ENCODE results near the gene LAMC1. TPM values are rescaled to one million over a fixed set of nuclear protein-coding genes. Genes with fewer than 3 reads are reported as not detected.

Gene LAMC1
- total and polyA plus RNA-seq, 12 donors: 12.3 to 110 (median 75.9) TPM

GRCh38 chr1:182990413-182991144, 32.6 kb upstream of the LAMC1 start:
- H3K27ac ChIP-seq: no peak overlapping the region
- WGBS, 4 donors: 76 to 84% (median 80%) methylated on average over 7 of the region's 7 CpGs
- intact Hi-C loops (cut with DNase I): no loop called here
- H3K36me3 ChIP-seq (replicated peaks in 1 of 2): no peaks in the 10 kb centered on the region
- H3K4me1 ChIP-seq (replicated peaks in 1 of 2): no peaks in the 10 kb centered on the region
- H3K9me3 ChIP-seq (replicated peaks in 1 of 3): no peaks in the 10 kb centered on the region
- DNase-seq: peak in 1 of 7 donors; percentile 18
- TF ChIP-seq POLR2A (IDR thresholded peaks at IDR 0.05): no peak
- TF ChIP-seq CTCF (IDR thresholded peaks at IDR 0.05): no peak
- no peaks in the 10 kb centered on the region for H3K27me3 ChIP-seq
- no peak overlapping the region for H3K4me3 ChIP-seq

GRCh38 chr1:182993746-182994145, 29.5 kb upstream of the LAMC1 start:
- Histone ChIP-seq H3K4me1 (replicated peaks in 1 of 2) (no peaks in the 10 kb centered on the region), H3K9me3 (replicated peaks in 1 of 3) (no peaks in the 10 kb centered on the region), H3K4me3 (no peak overlapping the region), H3K27ac (no peak overlapping the region), H3K27me3 (no peaks in the 10 kb centered on the region), H3K36me3 (replicated peaks in 1 of 2) (no peaks in the 10 kb centered on the region)
- no peak for DNase-seq
- TF ChIP-seq POLR2A (IDR thresholded peaks at IDR 0.05) (no peak), CTCF (IDR thresholded peaks at IDR 0.05) (no peak)
- intact Hi-C loops (cut with DNase I): no loop called here

- H3K27ac ChIP-seq: no peak overlapping the region
- TF ChIP-seq CTCF (IDR thresholded peaks at IDR 0.05): no peak
- TF ChIP-seq POLR2A (IDR thresholded peaks at IDR 0.05): no peak
- WGBS, 4 donors: 42 to 58% (median 55%) methylated on average over 4 of the region's 4 CpGs
- no peaks in the 10 kb centered on the region for H3K9me3 ChIP-seq (replicated peaks in 1 of 3)
- H3K27me3 ChIP-seq: no peaks in the 10 kb centered on the region
- DNase-seq: no peak
- no peak overlapping the region for H3K4me3 ChIP-seq
- intact Hi-C loops (cut with DNase I): no loop called here
- H3K4me1 ChIP-seq (replicated peaks in 1 of 2): no peaks in the 10 kb centered on the region
- H3K36me3 ChIP-seq (replicated peaks in 1 of 2): no peaks in the 10 kb centered on the region
Observed at GRCh38 chr1:182995894-182996293, 27.3 kb upstream of the LAMC1 start.

GRCh38 chr1:182996816-182997215, 26.4 kb upstream of the LAMC1 start:
- TF ChIP-seq POLR2A (IDR thresholded peaks at IDR 0.05): no peak
- TF ChIP-seq CTCF (IDR thresholded peaks at IDR 0.05): no peak
- no peaks in the 10 kb centered on the region for H3K27me3 ChIP-seq
- intact Hi-C loops (cut with DNase I): no loop called here
- H3K9me3 ChIP-seq (replicated peaks in 1 of 3): no peaks in the 10 kb centered on the region
- no peaks in the 10 kb centered on the region for H3K36me3 ChIP-seq (replicated peaks in 1 of 2)
- no peaks in the 10 kb centered on the region for H3K4me1 ChIP-seq (replicated peaks in 1 of 2)
- H3K27ac ChIP-seq: no peak overlapping the region
- H3K4me3 ChIP-seq: no peak overlapping the region
- WGBS, 4 donors: 65 to 79% (median 76%) methylated on average over 1 of the region's 1 CpG
- DNase-seq: no peak
